Measurements from ENCODE around the gene ARF1. TPM values are rescaled to one million over a fixed set of nuclear protein-coding genes. Genes with fewer than 3 reads are reported as not detected.

The ARF1 gene
- total RNA-seq, 2 experiments from 2014 or later, result 318 to 322 TPM

GRCh38 chr1:228143480-228144192, 61.1 kb downstream of the ARF1 start:
- Mint-ChIP-seq H3K27me3 (no peaks in the 10 kb centered on the region), H3K9me3 (no peaks in the 10 kb centered on the region), H3K4me3 (peak overlapping the region; percentile 90), H3K4me1 (ENCODE audit: low read depth) (peaks cover 44% of the 10 kb centered on the region), H3K27ac (peak overlapping the region; percentile 71), H3K36me3 (ENCODE audit: low read depth) (peaks cover 42% of the 10 kb centered on the region)
- H3K36me3 ChIP-seq (ENCODE audit: insufficient read depth, low read length), result peaks cover 52% of the 10 kb centered on the region
- H3K4me3 ChIP-seq (ENCODE audit: low read length), result no peak overlapping the region
- TF ChIP-seq, protein P1, sequence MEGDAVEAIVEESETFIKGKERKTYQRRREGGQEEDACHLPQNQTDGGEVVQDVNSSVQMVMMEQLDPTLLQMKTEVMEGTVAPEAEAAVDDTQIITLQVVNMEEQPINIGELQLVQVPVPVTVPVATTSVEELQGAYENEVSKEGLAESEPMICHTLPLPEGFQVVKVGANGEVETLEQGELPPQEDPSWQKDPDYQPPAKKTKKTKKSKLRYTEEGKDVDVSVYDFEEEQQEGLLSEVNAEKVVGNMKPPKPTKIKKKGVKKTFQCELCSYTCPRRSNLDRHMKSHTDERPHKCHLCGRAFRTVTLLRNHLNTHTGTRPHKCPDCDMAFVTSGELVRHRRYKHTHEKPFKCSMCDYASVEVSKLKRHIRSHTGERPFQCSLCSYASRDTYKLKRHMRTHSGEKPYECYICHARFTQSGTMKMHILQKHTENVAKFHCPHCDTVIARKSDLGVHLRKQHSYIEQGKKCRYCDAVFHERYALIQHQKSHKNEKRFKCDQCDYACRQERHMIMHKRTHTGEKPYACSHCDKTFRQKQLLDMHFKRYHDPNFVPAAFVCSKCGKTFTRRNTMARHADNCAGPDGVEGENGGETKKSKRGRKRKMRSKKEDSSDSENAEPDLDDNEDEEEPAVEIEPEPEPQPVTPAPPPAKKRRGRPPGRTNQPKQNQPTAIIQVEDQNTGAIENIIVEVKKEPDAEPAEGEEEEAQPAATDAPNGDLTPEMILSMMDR (IDR thresholded peaks at IDR 0.05), result no peak
- H3K27ac ChIP-seq (ENCODE audit: low read depth in 1 of 2, low read length in 2 of 2), result no peak overlapping the region
- ATAC-seq (ENCODE audit: poor library complexity), result no peak
- ChIA-PET CTCF (interaction anchor here (1.6 to 1.7 kb wide), 2 partner anchors 21 to 22 kb away, joined by 3 to 9 read pairs; partner anchors contain the start of gene IBA57), POLR2A (interaction anchor here (0.9 to 3.9 kb wide), 5 partner anchors 8 to 22 kb away, joined by 3 to 33 read pairs (median 3); partner anchors contain the start of gene IBA57)
- intact Hi-C loops (cut with DNase I, micrococcal nuclease), result loop anchor here in 1 of 2 experiments (10.0 kb wide), 1 partner anchor 1361 kb away; the partner anchor contains the start of gene NUP133
- H3K27me3 ChIP-seq (ENCODE audit: control insufficient read depth in 1 of 2, insufficient read depth in 2 of 2, low read length in 2 of 2), result no peaks in the 10 kb centered on the region
- peaks cover 61% of the 10 kb centered on the region for H3K4me1 ChIP-seq (ENCODE audit: insufficient read depth, low read length)
- no peak for DNase-seq
- no peaks in the 10 kb centered on the region for H3K9me3 ChIP-seq (ENCODE audit: control insufficient read depth in 1 of 2, insufficient read depth in 1 of 2, low read length in 2 of 2)

DNA sequence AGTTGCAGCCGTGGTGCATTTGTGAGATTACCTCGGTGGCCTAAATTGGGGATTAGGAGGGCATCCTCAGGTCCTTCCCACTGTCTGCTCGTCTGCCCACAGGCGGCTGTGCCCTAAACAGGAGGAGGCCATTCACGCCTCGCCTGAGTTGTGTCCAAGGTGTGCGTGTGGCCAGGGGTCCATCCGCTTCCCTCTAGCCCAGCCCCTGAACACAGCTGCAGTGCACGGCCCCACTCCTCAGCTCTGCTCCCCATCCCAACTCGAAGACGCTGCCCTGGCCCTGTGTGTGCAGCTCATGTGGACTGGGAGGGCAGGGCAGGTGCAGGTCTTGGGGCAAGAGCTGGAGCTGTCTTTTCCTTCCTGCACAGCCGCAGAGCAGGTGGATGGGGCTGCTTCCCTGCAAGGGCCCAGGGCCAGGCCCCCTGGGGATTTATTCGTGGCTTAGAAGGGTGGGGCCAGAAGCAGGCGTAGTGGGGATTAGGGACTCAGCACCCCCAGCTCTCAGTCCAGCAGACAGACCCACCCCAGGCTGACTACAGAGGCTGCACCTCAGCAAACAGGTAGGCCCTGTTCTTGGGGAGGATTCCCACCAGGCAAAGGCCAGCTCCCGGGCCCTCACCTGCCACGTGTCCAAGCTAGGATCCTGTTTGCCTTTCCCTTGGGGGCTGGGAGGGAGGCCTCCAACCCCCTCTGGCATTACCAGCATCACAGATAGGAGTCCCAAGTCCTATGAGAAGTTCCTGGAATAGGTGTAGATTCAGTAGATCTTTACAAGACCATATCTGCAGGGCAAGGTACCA, 61.9 kb downstream of the ARF1 start:
- POLR2A ChIA-PET, result interaction anchor here (0.9 to 3.9 kb wide), 4 partner anchors 10 to 21 kb away, joined by 3 to 33 read pairs (median 4); partner anchors contain the start of gene IBA57
- H3K27ac ChIP-seq (ENCODE audit: low read depth in 1 of 2, low read length in 2 of 2), result no peak overlapping the region

GRCh38 chr1:228144993-228145343, 62.5 kb downstream of the ARF1 start:
- peaks cover 55% of the 10 kb centered on the region for H3K4me1 ChIP-seq (ENCODE audit: insufficient read depth, low read length)
- CTCF ChIA-PET, result interaction anchor here (1.7 kb wide), 1 partner anchor 20 kb away, joined by 3 read pairs; the partner anchor contains the start of gene IBA57

More for the DNA sequence above, 61.9 kb downstream of the ARF1 start:
- H3K4me1 ChIP-seq (ENCODE audit: insufficient read depth, low read length), result peaks cover 57% of the 10 kb centered on the region
- Mint-ChIP-seq H3K27ac (peak overlapping the region; percentile 71), H3K4me1 (ENCODE audit: low read depth) (peaks cover 44% of the 10 kb centered on the region), H3K27me3 (no peaks in the 10 kb centered on the region), H3K9me3 (no peaks in the 10 kb centered on the region), H3K4me3 (peak overlapping the region; percentile 70), H3K36me3 (ENCODE audit: low read depth) (peaks cover 42% of the 10 kb centered on the region)
- intact Hi-C loops (cut with DNase I, micrococcal nuclease), result loop anchor here in 1 of 2 experiments (10.0 kb wide), 1 partner anchor 1360 kb away; the partner anchor contains the start of gene NUP133
- H3K9me3 ChIP-seq (ENCODE audit: control insufficient read depth in 1 of 2, insufficient read depth in 1 of 2, low read length in 2 of 2), result no peaks in the 10 kb centered on the region
- ATAC-seq (ENCODE audit: poor library complexity) (no peak), DNase-seq (peak in 1 of 14 experiments; percentile 30)
- H3K4me3 ChIP-seq (ENCODE audit: low read length), result no peak overlapping the region
- TF ChIP-seq, protein P1 (IDR thresholded peaks at IDR 0.05), result no peak
- CTCF ChIA-PET, result interaction anchor here (1.7 kb wide), 1 partner anchor 21 kb away, joined by 3 read pairs; the partner anchor contains the start of gene IBA57
- H3K36me3 ChIP-seq (ENCODE audit: insufficient read depth, low read length), result peaks cover 56% of the 10 kb centered on the region
- no peaks in the 10 kb centered on the region for H3K27me3 ChIP-seq (ENCODE audit: control insufficient read depth in 1 of 2, insufficient read depth in 2 of 2, low read length in 2 of 2)

More at GRCh38 chr1:228144993-228145343, 62.5 kb downstream of the ARF1 start:
- intact Hi-C loops (cut with DNase I, micrococcal nuclease), result loop anchor here in 1 of 2 experiments (10.0 kb wide), 1 partner anchor 1360 kb away; the partner anchor contains the start of gene NUP133
- Histone ChIP-seq H3K36me3 (ENCODE audit: insufficient read depth, low read length) (peaks cover 56% of the 10 kb centered on the region), H3K9me3 (ENCODE audit: control insufficient read depth in 1 of 2, insufficient read depth in 1 of 2, low read length in 2 of 2) (no peaks in the 10 kb centered on the region), H3K27ac (ENCODE audit: low read depth in 1 of 2, low read length in 2 of 2) (no peak overlapping the region), H3K27me3 (ENCODE audit: control insufficient read depth in 1 of 2, insufficient read depth in 2 of 2, low read length in 2 of 2) (no peaks in the 10 kb centered on the region), H3K4me3 (ENCODE audit: low read length) (no peak overlapping the region)
- peaks cover 37% of the 10 kb centered on the region for H3K36me3 Mint-ChIP-seq (ENCODE audit: low read depth)
- TF ChIP-seq, protein P1 (IDR thresholded peaks at IDR 0.05), result no peak
- POLR2A ChIA-PET, result interaction anchor here (3.9 kb wide), 1 partner anchor 21 kb away, joined by 33 read pairs; the partner anchor contains the start of gene IBA57
- ATAC-seq (ENCODE audit: poor library complexity), result no peak
- peak overlapping the region; percentile 23 for H3K4me3 Mint-ChIP-seq
- peaks cover 39% of the 10 kb centered on the region for H3K4me1 Mint-ChIP-seq (ENCODE audit: low read depth)
- no peaks in the 10 kb centered on the region for H3K27me3 Mint-ChIP-seq
- no peak for DNase-seq
- H3K9me3 Mint-ChIP-seq, result no peaks in the 10 kb centered on the region
- no peak overlapping the region for H3K27ac Mint-ChIP-seq

Measured in CD4-positive, alpha-beta T cell (primary cell).